Astrocyte (in vitro differentiated cells and primary cell): ENCODE results near the gene ADGRD2. TPM values are rescaled to one million over a fixed set of nuclear protein-coding genes. Genes with fewer than 3 reads are reported as not detected.

ENCODE experiments used
- DNase-seq: peaks from one replicate; pipeline ENCODE4 v3.0.0-alpha.2; 2010; ENCODE audit warnings: low read depth
- FAIRE-seq: peaks from 2 replicates; lab custom pipeline; 2011; peaks lifted over from hg19 to GRCh38; lab: Jason Lieb, UNC
- H2AFZ ChIP-seq: 2 replicates; pipeline ENCODE4 v1.6.0; 2012; ENCODE audit warnings: low read depth, low read length, inconsistent platforms
- H3K27ac ChIP-seq: 2 replicates; pipeline ENCODE4 v1.5.1; 2011; ENCODE audit warnings: low read depth, low read length, inconsistent platforms
- H3K27me3 ChIP-seq: 2 replicates; pipeline ENCODE4 v1.6.0; 2011; ENCODE audit warnings: low read length, inconsistent platforms; ENCODE audit not compliant: insufficient read depth
- H3K36me3 ChIP-seq: 2 replicates; pipeline ENCODE4 v1.5.1; 2011; ENCODE audit warnings: low read length, inconsistent platforms; ENCODE audit not compliant: insufficient read depth
- H3K4me1 ChIP-seq: 2 replicates; pipeline ENCODE4 v1.5.1; 2011; ENCODE audit warnings: low read length, inconsistent platforms; ENCODE audit not compliant: insufficient read depth
- H3K4me2 ChIP-seq: 2 replicates; pipeline ENCODE4 v1.6.0; 2012; ENCODE audit warnings: low read length, inconsistent platforms
- H3K4me3 ChIP-seq: 2 replicates; pipeline ENCODE4 v1.5.1; 2011; ENCODE audit warnings: low read depth, mild to moderate bottlenecking, low read length, inconsistent platforms; ENCODE audit not compliant: insufficient read depth
- H3K79me2 ChIP-seq: 2 replicates; pipeline ENCODE4 v1.6.0; 2012; ENCODE audit warnings: mild to moderate bottlenecking, low read length, inconsistent platforms; ENCODE audit not compliant: insufficient read depth
- H3K9ac ChIP-seq: 2 replicates; pipeline ENCODE4 v1.6.0; 2012; ENCODE audit warnings: mild to moderate bottlenecking, low read length, inconsistent platforms
- H3K9me3 ChIP-seq: 2 replicates; pipeline ENCODE4 v1.5.1; 2012; ENCODE audit warnings: low read depth, mild to moderate bottlenecking, low read length, inconsistent platforms; ENCODE audit not compliant: insufficient read depth
- H4K20me1 ChIP-seq: 2 replicates; pipeline ENCODE4 v1.6.0; 2012; ENCODE audit warnings: low read length, inconsistent platforms; ENCODE audit not compliant: insufficient read depth
- H3K27ac Mint-ChIP-seq: one replicate; pipeline ENCODE4 v1.8.0; 2021; ENCODE audit warnings: mild to moderate bottlenecking, mixed read lengths; ENCODE audit not compliant: unreplicated experiment
- H3K27me3 Mint-ChIP-seq: one replicate; pipeline ENCODE4 v1.8.0; 2021; ENCODE audit warnings: low read depth, mixed read lengths; ENCODE audit not compliant: unreplicated experiment
- H3K36me3 Mint-ChIP-seq: one replicate; pipeline ENCODE4 v1.8.0; 2021; ENCODE audit warnings: low read depth, mixed read lengths; ENCODE audit not compliant: unreplicated experiment
- H3K4me1 Mint-ChIP-seq: one replicate; pipeline ENCODE4 v1.8.0; 2021; ENCODE audit warnings: low read depth, mixed read lengths; ENCODE audit not compliant: unreplicated experiment
- H3K4me3 Mint-ChIP-seq: one replicate; pipeline ENCODE4 v1.8.0; 2021; ENCODE audit warnings: mild to moderate bottlenecking, moderate library complexity, mixed read lengths; ENCODE audit not compliant: unreplicated experiment
- H3K9me3 Mint-ChIP-seq: one replicate; pipeline ENCODE4 v1.8.0; 2021; ENCODE audit warnings: mild to moderate bottlenecking, mixed read lengths; ENCODE audit not compliant: unreplicated experiment
- EZH2 ChIP-seq: IDR thresholded peaks from 2 replicates; pipeline ENCODE4 v1.6.1; 2012; ENCODE audit warnings: mild to moderate bottlenecking, low read length, inconsistent platforms; ENCODE audit not compliant: insufficient read depth
- total RNA-seq: library from RNA; stranded (reverse); gene quantifications from 2 replicates; pipeline ENCODE4 v1.2.1, GENCODE V29; 2021
- TF ChIP-seq, protein P1 (sequence below): IDR thresholded peaks from 2 replicates; pipeline ENCODE4 v1.5.1; 2011; ENCODE audit warnings: low read depth, mild to moderate bottlenecking, inconsistent platforms, low read length, moderate library complexity; ENCODE audit not compliant: insufficient read depth

ADGRD2 gene
- total RNA-seq, 1 donor from 2014 or later: not detected

DNA sequence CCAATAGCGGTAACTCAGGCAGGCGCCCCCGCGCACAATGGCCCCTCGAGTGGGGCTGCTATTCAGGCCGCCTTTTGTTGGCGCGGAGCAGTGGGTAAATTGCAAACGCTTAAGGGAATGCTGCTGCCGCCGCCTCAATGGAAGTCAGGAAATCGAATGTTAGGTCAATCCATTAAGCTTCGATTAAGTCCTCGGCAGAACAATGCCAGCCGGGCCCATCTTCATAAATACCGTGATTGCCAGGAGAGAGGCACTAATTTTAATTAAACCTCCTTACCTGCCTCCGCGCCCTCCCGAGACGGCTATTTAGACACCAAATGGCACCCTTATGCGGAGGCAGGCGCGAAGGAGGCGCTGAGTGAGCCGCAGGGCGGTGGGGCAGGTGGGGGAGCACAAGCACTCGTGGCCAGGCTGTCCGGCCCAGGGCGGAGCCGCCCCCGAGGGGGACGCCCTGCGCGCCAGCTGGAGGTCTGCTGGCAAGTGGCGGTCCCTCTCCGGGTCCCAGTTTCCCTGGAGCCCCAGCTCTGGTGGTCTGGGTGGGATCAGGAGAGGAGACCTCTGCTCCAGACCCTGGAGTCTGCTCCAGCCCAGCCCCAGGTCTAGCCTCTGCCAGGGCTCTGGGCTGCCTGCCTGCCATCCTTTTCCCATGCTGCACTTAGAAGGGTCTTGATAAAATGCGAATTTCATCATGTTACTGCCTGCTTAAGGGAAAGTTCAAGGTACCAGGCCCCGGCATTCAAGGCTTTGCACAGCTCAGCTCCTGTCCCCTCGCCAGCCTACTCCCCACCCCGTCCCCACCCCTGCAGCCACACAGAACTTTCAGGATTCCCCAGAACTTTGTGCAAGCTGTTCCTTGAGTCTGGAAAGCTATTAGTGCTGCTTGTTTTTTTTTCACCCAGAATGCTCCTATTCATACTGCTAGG is 37.3 kb downstream of the ADGRD2 start:
- H3K4me1 ChIP-seq: no peaks in the 10 kb centered on the region
- Mint-ChIP-seq H3K27me3 (peaks cover 49% of the 10 kb centered on the region), H3K4me3 (no peak overlapping the region), H3K4me1 (peaks cover 2% of the 10 kb centered on the region), H3K27ac (no peak overlapping the region), H3K9me3 (peaks cover 4% of the 10 kb centered on the region), H3K36me3 (peaks cover 3% of the 10 kb centered on the region)
- DNase-seq (no peak), FAIRE-seq (no peak)
- TF ChIP-seq EZH2: peak; percentile 85
- TF ChIP-seq, protein P1, sequence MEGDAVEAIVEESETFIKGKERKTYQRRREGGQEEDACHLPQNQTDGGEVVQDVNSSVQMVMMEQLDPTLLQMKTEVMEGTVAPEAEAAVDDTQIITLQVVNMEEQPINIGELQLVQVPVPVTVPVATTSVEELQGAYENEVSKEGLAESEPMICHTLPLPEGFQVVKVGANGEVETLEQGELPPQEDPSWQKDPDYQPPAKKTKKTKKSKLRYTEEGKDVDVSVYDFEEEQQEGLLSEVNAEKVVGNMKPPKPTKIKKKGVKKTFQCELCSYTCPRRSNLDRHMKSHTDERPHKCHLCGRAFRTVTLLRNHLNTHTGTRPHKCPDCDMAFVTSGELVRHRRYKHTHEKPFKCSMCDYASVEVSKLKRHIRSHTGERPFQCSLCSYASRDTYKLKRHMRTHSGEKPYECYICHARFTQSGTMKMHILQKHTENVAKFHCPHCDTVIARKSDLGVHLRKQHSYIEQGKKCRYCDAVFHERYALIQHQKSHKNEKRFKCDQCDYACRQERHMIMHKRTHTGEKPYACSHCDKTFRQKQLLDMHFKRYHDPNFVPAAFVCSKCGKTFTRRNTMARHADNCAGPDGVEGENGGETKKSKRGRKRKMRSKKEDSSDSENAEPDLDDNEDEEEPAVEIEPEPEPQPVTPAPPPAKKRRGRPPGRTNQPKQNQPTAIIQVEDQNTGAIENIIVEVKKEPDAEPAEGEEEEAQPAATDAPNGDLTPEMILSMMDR: no peak
- H3K9me3 ChIP-seq: no peaks in the 10 kb centered on the region
- H3K4me3 ChIP-seq: no peak overlapping the region
- no peaks in the 10 kb centered on the region for H4K20me1 ChIP-seq
- H3K27ac ChIP-seq: no peak overlapping the region
- no peak overlapping the region for H2AFZ ChIP-seq
- no peaks in the 10 kb centered on the region for H3K36me3 ChIP-seq
- no peaks in the 10 kb centered on the region for H3K79me2 ChIP-seq
- H3K27me3 ChIP-seq: peaks cover 47% of the 10 kb centered on the region
- no peak overlapping the region for H3K4me2 ChIP-seq
- H3K9ac ChIP-seq: no peak overlapping the region

DNA sequence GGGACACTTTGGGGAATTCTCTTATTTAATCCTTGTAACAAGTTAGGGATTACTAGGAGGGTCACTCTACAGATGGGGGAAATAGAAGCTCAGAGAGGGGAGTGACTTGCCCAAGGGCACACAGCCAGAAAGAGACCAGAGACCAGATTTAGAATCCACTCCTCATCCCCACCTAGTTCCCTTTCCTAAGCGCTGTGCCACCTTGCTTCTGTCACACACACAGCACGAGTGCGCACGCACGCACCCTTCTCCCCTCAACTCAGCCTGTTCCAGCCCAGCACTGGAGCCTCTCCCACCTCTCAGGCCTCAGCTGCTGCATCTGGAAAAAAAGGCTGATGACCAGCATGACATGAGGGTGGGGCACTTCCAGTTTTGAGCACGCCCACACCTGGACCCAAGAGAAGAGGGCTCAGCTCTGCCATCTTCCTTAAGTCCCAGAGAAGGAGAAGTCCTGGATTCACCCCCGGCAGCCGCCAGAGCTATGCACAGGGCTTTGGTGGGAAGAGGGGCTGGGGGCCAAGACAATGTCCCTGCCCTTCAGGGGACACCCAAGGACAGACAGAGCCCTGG is 38.5 kb downstream of the ADGRD2 start:
- DNase-seq (no peak), FAIRE-seq (no peak)
- Histone ChIP-seq H3K27ac (no peak overlapping the region), H3K79me2 (no peaks in the 10 kb centered on the region), H3K9ac (no peak overlapping the region), H3K36me3 (no peaks in the 10 kb centered on the region), H3K27me3 (peaks cover 47% of the 10 kb centered on the region), H3K4me1 (no peaks in the 10 kb centered on the region), H3K4me2 (no peak overlapping the region), H4K20me1 (no peaks in the 10 kb centered on the region), H2AFZ (no peak overlapping the region), H3K4me3 (no peak overlapping the region), H3K9me3 (no peaks in the 10 kb centered on the region)
- Mint-ChIP-seq H3K9me3 (no peaks in the 10 kb centered on the region), H3K27ac (no peak overlapping the region), H3K27me3 (peaks cover 46% of the 10 kb centered on the region), H3K36me3 (no peaks in the 10 kb centered on the region), H3K4me3 (no peak overlapping the region), H3K4me1 (peaks cover 2% of the 10 kb centered on the region)
- TF ChIP-seq, protein P1: no peak
